Measurements from ENCODE around the gene SCYGR3.

DNA sequence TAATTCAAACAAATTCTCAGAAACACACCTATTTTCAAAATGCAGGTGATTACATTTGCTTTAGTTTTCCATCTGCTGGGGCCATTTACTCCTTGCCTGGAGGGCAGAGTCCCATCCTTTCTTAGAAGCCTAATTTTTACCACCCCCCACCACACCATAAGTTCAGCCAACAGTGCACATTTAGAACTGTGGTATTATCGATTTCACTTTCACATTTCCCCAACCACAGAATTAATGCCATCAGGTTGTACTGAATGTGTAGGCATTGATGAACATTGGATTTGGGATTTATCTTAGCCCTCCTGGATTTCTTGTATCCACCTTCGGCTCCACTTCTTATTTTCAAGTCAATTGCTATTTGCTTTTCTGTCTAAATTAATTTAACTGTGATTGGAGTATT, 4.5 kb downstream of the SCYGR3 start:
- TF ChIP-seq, protein P1, sequence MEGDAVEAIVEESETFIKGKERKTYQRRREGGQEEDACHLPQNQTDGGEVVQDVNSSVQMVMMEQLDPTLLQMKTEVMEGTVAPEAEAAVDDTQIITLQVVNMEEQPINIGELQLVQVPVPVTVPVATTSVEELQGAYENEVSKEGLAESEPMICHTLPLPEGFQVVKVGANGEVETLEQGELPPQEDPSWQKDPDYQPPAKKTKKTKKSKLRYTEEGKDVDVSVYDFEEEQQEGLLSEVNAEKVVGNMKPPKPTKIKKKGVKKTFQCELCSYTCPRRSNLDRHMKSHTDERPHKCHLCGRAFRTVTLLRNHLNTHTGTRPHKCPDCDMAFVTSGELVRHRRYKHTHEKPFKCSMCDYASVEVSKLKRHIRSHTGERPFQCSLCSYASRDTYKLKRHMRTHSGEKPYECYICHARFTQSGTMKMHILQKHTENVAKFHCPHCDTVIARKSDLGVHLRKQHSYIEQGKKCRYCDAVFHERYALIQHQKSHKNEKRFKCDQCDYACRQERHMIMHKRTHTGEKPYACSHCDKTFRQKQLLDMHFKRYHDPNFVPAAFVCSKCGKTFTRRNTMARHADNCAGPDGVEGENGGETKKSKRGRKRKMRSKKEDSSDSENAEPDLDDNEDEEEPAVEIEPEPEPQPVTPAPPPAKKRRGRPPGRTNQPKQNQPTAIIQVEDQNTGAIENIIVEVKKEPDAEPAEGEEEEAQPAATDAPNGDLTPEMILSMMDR (IDR thresholded peaks at IDR 0.05) = no peak
- no peak for TF ChIP-seq POLR2A (IDR thresholded peaks at IDR 0.05)

All from testis (tissue), 2 donors.